ENCODE results near the gene ELAC2.
"Not testable (repeated sequence)": the region's sequence is repeated elsewhere in the genome, so short reads cannot be mapped to it uniquely, and the experiment has no call there.

ELAC2 gene

DNA sequence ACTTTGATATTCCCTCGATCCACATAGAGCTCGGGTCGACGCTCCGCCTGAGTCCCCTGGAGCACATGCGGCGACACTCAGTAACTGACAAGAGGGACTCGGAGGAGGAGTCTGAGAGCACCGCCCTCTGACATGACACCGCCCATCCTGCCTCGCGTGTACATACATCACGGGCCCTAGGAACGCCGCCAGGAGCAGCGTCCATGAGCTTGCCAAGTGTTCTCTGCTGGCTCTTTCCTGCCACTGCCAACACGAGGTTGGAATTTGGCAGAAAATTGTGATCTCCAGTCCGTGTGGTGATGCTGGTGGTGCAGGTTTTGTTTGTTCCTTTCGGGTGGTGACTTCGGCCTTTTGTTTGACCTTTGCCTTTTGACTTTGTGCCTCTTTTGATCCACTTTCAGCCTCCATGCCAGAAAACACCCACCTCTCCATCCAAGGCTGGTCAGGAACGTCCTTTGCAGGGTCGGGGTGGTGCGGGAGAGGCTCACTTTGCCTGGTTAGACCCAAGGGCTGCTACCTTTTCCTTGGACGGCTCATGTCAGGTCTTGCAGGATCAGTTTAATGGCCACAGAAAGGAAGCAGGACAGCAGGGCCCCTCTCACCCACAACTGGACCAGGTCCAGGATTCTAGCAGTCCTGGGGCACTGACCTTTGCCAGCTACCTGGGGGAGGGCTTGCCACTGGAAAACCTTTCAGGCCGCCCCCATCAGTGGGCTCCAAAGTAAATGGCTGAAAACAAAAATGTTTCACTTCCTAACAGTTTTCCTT lies 27.6 kb downstream of the ELAC2 start:
- no peak for DNase-seq (ENCODE audit: low read depth)

DNA sequence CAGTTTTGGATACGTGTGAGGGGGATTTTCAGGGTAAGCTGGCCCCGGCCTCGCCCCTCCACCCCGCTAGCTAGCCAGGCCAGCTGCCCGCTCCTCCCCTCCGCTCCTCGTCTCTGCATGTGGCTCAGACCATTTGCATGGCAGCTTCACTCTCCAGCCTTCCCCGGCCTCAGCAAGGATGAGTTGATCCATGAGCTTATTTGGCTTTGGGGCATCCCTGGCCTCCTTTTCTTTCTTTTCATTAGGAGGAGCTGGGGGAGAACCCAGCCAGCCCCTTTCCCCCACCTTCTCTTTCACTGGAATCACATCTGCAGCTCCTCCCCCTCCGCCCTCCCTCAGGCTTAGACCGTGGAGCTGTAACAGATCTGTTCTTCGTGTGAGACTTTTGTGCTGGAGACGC lies 30.7 kb downstream of the ELAC2 start:
- DNase-seq (ENCODE audit: low read depth) = no peak

DNA sequence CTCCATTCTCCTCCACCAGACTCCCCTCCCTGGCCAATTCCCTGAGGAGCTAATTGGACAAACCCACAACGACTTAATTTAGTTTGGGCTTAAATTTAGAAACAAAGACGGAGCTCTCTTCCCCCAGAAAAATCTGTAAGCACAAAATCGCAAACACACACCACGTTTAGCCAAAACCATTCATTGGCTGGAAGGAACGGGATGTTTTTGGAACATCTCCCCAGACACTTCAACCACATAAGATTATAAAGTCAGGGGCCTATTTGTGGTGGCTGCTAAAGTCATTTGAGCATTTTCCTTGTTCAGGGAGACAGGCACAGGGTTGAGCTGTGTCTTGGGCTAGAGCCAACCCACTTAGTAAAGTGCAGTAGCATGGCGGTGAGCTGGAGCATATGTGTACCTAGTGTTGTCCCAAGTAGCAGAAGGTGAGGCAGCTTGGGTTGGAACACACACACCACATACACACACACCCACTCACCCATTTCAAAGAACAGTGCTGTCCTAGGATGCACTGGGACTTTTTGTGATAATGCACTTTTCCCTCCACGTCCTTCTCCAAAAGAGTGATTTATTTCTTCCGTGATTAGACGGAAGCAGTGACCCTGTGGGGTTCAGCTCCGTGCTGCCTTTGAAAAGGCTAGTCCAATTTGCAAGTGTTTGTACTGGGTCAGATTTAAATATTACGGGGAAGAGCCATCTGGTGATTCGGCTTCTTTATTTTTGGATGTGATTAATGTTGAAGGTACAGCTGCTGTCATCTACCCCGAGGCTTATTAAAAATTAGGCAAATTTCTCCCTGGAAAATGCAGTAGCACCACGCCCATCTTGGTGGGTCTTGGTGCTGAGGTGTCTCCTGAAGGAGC lies 32.2 kb downstream of the ELAC2 start:
- no peak for DNase-seq (ENCODE audit: low read depth)

DNA sequence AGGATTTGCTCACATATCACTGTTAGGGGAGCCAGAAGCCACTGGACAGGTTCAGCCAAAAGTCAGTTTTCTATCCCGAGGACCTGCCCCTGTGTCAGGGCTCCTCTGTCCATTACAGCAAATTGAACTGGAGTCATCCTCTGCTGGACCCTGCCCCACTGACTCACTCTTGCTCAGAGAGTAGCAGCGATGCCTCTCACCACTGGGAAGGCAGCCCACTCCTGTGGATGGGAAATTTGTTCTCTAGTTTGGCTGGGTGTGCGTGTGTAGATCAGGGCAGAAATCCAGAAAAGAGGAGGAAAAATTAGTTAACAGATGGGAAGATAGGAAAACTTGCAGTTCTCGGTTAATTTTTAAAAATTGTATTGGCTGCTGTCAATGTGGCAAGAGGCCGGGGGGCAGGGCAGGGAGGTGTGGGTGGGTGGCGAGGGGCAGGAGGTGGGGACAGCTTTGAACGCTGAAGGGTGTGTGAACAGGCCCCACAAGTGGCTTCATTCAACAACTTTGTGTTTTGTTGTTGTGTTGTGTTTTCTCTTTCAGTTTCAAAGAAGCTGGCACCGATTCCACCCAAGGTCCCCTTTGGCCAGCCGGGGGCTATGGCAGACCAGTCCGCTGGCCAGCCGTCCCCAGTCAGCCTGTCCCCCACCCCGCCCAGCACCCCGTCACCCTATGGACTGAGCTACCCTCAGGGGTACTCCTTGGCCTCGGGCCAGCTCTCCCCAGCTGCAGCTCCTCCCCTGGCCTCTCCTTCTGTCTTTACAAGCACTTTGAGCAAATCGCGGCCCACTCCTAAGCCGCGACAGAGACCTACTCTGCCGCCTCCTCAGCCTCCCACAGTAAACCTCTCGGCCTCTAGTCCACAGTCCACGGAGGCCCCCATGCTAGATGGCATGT lies 33.6 kb downstream of the ELAC2 start:
- DNase-seq (ENCODE audit: low read depth) = peak; percentile 45

DNA sequence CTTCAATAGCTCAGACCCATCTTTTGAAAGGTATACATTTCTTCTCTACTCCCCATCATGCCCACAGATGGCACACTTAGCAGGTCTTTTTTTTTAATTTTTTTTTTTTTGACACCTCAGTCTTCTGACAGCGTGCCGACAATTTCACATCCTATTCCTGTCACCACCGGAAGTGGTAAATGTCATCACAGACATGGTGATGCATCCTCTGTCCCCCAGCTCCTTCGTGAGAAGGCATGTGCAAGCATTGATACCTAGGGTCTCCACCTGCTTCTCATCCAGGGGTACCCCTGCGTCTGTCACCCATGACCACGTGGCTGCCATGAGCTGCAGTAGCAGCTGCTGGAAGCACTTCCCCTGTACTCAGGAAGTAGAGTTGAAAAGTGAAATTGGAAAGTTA lies 35.6 kb downstream of the ELAC2 start:
- no peak for DNase-seq (ENCODE audit: low read depth)

DNA sequence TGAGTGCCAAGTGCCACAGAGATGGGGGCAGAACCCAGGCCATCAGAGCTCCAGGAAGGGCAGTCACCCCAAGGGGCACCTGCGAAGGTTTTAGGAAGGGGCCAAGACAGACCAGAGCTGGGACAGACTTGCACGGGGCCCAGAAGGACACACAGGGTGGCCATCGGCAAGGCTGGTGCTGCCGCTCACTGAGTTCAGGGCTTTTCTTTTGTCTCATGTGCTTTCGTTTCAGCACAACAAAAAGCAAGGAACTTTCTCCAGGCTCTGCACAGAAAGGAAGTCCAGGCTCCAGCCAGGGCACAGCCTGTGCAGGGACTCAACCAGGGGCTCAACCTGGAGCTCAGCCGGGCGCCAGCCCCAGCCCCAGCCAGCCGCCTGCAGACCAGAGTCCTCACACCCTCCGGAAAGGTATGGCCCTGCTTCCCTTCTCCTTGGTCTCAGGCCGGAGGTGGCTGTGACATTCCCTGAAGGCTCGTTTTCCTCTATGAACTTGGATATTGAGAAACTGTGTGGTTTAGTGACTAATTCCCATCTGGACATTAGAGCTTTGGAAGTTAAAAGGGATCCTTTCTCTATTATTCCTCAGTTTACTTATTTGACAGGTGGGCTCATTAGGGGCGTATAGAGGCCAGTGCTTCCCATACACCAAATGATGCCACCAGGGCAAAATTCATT lies 37.9 kb downstream of the ELAC2 start:
- no peak for DNase-seq (ENCODE audit: low read depth)

DNA sequence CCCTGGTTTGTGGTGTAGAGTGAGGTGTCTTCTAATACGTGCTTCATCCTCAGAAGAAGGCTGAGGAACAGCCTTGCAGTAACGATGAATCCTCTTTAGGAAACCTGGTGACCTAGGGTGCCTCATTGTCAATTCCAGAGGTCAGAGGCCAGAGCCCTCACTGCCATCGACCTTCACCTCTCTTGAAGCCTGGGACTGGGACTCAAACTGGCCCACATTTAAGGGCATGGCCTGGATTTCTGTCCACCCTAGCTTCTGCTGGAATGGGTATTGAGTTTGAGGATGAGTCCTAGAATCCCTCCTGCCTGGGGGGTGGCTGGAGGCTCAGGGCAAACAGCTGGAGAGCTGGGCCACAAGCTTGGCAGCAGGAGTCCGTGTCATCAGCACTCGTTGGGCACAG lies 38.6 kb downstream of the ELAC2 start:
- DNase-seq (ENCODE audit: low read depth) = no peak

DNA sequence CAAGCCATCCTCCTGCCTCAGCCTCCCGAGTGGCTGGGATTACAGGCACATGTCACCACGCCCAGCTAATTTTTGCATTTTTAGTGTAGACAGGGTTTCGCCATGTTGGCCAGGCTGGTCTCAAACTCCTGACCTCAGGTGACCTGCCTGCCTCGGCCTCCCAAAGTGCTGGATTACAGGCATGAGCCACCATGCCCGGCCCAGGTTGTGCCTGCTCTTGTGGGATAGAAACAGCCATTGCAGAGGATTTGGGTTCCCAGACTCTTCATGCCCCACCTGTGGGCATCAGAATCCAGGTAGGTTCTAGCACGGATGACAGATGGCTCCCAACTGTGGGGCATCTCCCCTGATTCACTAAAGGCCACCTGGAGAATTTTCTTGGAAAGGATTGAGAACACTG lies 39.0 kb downstream of the ELAC2 start:
- not testable (repeated sequence) for DNase-seq (ENCODE audit: low read depth)

DNA sequence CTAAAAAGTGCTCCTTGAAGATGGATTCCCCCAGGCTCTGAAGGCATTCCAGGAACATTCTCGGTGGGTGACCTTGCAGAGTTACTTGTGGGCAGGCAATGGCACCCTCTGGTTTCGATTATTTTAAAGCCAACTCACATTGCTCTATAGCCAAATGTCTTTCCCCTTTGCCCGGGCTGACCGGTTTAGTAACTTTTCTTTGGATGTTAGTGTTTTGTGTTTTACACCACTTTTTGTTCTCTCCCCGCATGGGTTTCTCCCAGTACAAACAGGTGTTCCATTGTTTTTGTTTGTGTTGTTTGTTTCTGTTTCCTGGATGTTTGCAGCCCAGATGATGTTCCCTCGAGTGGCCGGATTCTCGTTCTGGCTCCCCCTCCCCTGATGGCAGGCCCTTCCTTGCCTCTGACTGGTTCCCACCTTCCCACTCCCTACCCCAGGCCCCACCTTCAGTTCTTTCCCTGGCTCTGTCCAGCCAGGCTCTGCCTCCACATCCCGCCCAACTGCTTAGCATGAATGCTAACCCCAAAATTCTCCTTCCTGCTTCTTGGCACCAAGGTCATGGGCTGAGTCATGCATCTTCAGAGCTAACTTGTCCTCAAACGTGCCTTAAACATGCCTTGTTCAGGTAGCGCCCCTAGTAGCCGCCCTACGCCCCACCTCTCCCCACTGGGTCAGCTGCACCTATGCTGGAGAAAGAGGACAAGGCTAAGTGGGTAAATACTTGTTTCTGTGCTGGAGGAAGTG lies 40.6 kb downstream of the ELAC2 start:
- DNase-seq (ENCODE audit: low read depth) = no peak

DNA sequence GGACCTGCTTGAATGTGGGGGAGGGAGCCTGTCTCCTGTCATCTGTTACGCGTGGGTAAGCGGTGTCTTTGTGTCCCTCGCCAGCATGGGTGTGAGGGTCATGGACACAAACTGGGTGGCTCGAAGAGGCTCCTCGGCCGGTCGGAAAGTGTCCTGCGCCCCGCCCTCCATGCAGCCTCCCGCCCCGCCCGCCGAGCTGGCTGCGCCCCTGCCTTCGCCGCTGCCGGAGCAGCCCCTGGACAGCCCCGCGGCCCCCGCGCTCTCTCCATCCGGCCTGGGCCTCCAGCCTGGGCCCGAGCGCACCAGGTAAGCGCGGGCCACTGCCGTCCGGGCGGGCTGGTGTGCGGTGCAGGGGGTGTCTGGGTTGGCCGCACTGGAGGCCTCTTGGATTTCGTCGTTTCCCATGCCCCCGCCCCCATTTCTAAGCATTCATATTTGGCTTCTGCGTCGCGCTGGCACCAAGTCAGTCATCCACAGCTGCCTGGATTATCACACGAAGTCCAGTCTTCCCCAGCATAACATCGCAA lies 43.8 kb downstream of the ELAC2 start:
- no peak for DNase-seq (ENCODE audit: low read depth)

DNA sequence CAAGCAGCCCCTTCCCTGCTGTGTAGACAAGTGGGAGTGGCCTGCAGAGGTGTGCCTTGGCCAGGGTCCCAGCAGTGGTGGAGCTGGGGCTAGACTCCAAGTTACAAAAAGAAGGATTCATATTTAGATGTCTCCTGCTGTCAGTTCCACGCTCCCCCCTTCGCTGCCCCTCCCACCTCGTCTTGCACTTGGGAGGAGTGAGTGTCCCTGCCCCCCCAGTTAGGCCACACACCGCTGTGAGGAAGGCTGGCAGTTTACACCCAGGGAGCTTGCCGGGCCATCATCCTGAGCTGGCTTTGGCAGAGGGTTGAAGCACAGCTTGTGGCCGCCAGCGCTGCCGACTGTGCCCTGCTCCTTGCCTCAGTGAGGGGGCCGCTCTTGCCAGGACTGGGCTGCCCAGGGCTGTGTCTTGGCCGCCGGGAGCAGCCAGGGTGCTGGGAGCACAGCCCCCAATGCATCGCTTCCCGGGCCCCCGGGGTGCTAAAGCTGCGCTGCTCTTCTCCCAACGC lies 44.3 kb downstream of the ELAC2 start:
- no peak for DNase-seq (ENCODE audit: low read depth)

DNA sequence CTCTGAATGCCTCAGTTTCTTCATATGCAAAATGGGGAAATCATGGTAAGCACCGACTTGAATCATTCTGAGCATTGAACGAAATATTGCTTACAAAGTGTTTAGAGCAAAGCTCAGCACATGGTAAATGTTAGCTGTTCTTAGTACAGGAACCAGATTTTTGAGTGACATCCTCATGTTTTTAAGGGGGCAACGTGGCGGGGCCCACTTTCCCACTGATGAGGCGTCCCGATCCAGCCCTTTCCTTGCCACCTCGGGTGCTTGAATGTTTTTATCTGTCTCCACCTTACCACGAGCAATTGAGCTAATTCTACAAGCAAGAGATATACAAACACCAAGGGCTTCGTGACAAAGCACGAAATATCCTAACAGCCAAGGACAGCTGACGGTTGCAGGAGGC lies 49.9 kb downstream of the ELAC2 start:
- no peak for DNase-seq (ENCODE audit: low read depth)

DNA sequence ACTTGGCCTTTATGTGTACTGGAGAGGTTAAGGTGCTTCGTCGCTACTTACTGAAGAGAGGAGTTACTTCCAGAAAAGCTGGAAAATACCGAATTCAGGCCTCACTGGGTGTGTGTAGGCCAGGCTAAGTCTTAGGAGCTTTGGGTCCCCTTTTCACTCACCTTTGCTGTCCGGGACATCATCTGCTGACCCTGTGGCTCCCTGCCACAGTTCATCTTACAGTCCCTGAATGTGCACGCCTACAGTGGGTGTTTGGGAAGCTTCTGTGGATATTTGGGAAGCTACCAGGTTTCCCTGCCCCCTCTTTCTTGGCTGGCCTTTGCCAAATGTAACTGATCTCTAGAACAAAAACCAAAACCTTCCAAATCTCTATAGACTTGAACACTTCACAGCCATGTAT lies 51.4 kb downstream of the ELAC2 start:
- no peak for DNase-seq (ENCODE audit: low read depth)

DNA sequence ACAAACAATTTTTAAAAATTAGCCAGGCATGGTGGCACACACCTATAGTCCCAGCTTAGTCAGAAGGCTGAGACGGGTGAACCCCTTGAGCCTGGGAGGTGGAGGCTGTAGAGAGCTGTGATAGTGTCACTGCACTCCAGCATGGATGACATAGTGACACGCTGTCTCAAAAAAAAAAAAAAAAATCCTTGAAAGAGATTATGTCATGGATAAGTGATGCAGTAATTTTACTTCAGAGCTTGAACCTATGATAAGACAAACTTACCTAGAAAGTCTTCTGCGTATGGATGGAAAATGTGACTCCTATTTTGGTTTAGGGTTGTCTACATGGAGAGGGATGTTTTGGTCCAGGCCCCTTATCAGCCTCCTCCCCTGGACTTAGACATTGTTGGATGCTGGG lies 51.8 kb downstream of the ELAC2 start:
- DNase-seq (ENCODE audit: low read depth) = no peak

DNA sequence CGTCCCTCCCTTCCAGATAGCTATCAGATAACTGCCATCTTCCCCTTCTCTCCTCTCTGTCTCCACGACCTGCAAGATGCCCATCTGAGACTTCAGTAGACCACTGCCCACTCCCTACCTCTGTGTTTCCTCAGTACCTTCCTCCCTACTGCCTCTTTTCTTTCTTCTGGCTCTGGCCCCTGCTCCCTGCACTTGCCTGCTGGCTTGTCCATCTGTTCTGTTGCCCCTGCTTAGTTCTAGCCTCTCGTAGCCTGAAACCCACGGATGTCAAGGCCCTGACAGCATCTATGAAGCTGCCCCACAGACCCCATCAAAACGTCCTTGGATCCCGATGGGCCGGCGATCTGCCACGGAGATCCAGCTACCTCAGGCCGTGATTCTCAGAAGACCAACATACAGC lies 53.0 kb downstream of the ELAC2 start:
- DNase-seq (ENCODE audit: low read depth) = no peak

DNA sequence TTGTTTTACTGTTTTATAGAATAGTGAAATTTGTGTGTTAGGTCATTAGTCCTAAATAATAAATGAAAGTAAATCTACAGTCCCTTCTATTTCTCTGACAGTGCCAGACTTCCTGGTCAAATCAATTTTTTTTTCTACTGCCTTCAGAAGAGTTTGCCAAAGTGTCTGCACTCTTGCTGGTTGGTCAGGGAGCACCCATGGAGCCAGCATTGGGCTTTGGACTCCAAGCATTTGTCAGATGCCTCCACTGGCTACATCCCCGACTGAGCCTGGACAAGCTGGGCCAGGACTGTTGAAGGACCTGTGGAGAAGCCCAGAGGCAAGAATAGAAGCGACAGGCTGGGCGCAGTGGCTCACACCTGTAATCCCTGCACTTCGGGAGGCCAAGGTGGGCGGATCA lies 53.7 kb downstream of the ELAC2 start:
- DNase-seq (ENCODE audit: low read depth) = no peak

DNA sequence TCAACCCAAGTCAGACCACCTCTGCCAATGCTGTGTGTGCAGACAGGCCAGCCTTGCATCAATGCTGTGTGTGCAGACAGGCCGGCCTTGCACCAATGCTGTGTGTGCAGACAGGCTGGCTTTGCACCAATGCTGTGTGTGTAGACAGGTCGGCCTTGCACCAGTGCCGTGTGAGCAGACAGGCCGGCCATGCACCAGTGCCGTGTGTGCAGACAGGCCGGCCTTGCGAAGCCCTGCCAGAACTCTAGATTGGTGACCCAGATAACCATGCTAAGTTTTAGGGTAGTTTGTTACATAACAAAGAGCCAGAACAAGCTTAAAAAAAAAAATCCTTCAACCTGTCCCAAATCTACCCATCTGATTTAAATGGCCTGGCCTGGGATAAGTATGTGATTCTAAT lies 54.3 kb downstream of the ELAC2 start:
- no peak for DNase-seq (ENCODE audit: low read depth)

DNA sequence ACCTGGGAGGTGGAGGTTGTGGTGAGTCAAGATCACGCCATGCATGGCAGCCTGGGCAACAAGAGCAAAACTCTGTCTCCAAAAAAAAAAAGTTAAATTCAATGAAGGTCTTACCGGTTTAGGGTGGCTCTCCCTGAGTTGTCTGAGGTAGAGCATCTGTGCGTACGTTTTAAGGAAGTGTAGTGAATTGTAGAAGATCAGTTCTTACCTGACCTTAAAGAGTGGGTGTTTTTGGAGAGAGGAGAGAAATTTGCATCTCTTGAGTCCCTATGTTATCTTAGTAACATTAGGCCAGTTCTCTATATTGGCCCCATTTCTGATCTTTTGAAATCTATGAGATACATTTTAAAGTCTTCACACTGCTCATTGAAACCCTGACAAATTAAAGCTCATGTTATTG lies 56.2 kb downstream of the ELAC2 start:
- no peak for DNase-seq (ENCODE audit: low read depth)

DNA sequence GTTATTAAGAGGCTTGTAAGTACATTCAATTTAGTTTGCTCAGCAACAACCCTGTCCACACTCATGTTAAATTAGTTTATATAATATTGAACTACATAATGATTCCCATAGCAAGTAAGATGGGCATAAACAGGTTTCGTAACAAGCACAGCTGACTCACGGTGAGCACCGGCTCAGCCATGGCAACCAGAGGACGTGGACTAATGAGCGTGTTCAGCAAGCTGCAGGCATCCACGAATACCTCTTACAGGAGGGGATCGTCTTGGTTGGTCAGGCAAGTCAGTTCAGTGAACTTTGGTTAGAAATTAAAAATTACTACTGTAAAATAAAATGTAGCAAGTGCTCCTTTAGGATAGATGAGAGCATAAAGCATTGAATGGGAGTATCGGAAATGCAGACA lies 58.4 kb downstream of the ELAC2 start:
- peak; percentile 74 for DNase-seq (ENCODE audit: low read depth)

DNA sequence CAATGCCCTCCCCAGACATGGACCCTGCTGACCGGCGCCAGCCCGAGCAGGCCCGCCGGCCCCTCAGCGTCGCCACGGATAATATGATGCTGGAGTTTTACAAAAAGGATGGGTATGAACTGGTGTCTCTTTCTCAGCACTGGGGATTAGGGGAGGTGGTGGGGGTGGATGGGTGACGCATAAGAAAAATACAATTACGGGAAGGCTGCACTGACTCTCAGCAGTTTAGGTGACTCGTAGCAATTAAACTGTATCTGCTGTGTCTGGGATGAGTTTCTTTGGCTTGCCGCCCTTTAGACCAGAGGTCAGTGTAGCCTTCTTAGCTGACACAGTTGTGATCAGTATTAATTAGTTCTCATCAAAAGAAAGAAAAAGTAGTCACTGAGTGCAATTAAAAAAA lies 59.0 kb downstream of the ELAC2 start:
- DNase-seq (ENCODE audit: low read depth) = peak; percentile 17

DNA sequence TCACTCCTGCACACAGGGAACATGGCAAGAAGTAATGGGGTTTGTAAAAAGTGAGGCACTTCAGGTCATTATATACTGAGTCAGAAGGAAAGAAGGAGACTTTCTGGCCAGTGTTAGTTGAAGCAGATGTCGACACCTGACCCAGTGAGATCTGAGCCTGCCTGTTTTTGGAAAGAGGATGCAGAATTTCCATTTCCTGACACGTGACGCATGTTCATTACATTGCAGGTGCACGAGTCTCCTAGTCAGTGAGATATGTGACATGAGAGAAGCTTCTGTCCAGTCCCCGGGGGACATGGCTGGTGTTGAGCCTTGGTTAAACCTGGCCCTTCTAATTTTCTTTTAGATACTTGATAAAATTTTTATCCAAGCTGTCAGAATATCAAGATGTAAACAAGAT lies 62.3 kb downstream of the ELAC2 start:
- no peak for DNase-seq (ENCODE audit: low read depth)
